Heart right ventricle (tissue), 16 donors: Measurements from ENCODE around the gene SESN2. TPM values are rescaled to one million over a fixed set of nuclear protein-coding genes. Genes with fewer than 3 reads are reported as not detected.
A peak's percentile ranks its signal among the peaks of the same experiment; 100 is the strongest.

Experiments used
- ATAC-seq, 8 donors: fragments of 200-7000 bp; cut with Tn5 transposase; one replicate each; pipeline ENCODE4 v1.9.1; 2020; ENCODE audit warnings: mild to moderate bottlenecking in 8 of 8, moderate library complexity in 8 of 8, moderate number of reproducible peaks in 1 of 8
- DNase-seq, 2 donors: peaks; one replicate each; pipeline ENCODE4 v3.0.0-alpha.2; 2020
- H3K27ac ChIP-seq, 10 donors: fragments of 200-600 bp; sonication (generic) in 2 of 10; one replicate each; pipeline versions ENCODE4 v1.5.0 to v1.8.0; 2020 to 2022; ENCODE audit warnings: mild to moderate bottlenecking in 3 of 10
- H3K27me3 ChIP-seq, 7 donors: fragments of 200-600 bp; one replicate each; pipeline ENCODE4 v1.8.0; 2021 to 2022; ENCODE audit warnings: mild to moderate bottlenecking in 2 of 7
- H3K36me3 ChIP-seq, 9 donors: fragments of 200-600 bp; sonication (generic) in 1 of 9; one replicate each; pipeline versions ENCODE4 v1.5.0 to v1.8.0; 2020 to 2022; ENCODE audit warnings: mild to moderate bottlenecking in 2 of 9
- H3K4me1 ChIP-seq, 9 donors: fragments of 200-600 bp; sonication (generic) in 1 of 9; one replicate each; pipeline versions ENCODE4 v1.5.0 to v1.8.0; 2020 to 2022; ENCODE audit warnings: mild to moderate bottlenecking in 4 of 9
- H3K4me3 ChIP-seq, 10 donors: fragments of 200-600 bp; sonication (generic) in 2 of 10; one replicate each; pipeline versions ENCODE4 v1.5.0 to v1.8.0; 2020 to 2022; ENCODE audit warnings: mild to moderate bottlenecking in 7 of 10, moderate library complexity in 2 of 10
- H3K9me3 ChIP-seq, 11 donors: fragments of 200-600 bp in 10 of 11; sonication (generic) in 2 of 11; one replicate each; pipeline versions ENCODE4 v1.5.0 to v1.8.0; 2013 to 2022; ENCODE audit warnings: mild to moderate bottlenecking in 2 of 11, control low read depth in 1 of 11, moderate library complexity in 1 of 11
- WGBS, 2 donors: extraction: QIAGEN DNeasy Blood & Tissue Kit; methylation state at CpG; one replicate each; pipeline ENCODE4 v1.1.7; 2013; ENCODE audit warnings: inconsistent platforms in 1 of 2; 5-methylcytosine and 5-hydroxymethylcytosine counted together
- intact Hi-C, 10 donors: fragments of 100-400 bp; cut with DNase I; formaldehyde crosslinking; loops; one replicate each; pipeline versions ENCODE4 v1.11.1 to v1.14.2; 2022
- polyA plus RNA-seq, 2 donors: library from polyadenylated mRNA; stranded (reverse); fragments of 200-250 nt; gene quantifications; one replicate each; pipeline ENCODE4 v1.2.3, GENCODE V29; 2013
- total RNA-seq, 10 donors: library from RNA; stranded (reverse); fragmentation: NEBNext Ultra II Directional in 3 of 10; extraction: Animal tissue kit (Norgen Biotek cat#: 25700) in 3 of 10; gene quantifications; one replicate each; pipeline versions ENCODE4 v1.2.1 to v1.2.4, GENCODE V29; 2021 to 2023
- TF ChIP-seq, protein P1 (sequence below), 9 donors: fragments of 200-600 bp; sonication (generic) in 2 of 9; IDR thresholded peaks; one replicate each; pipeline versions ENCODE4 v1.5.0 to v1.8.0; 2021 to 2022; ENCODE audit warnings: antibody characterized with exemption in 9 of 9, mild to moderate bottlenecking in 5 of 9, moderate library complexity in 1 of 9
- donor health status: Arrhythmogenic right ventricular cardiomyopathy.
- donor health status: ischemic (EF 13 %, LVEDD 7.1; RV severe dilation, severe dysfunction).
- donor health status: healthy with polysubstance abuse.
- donor health status: DM: no; HTN: yes; CAD: no.
- donor health status: DM: no; HTN: no; CAD: no.
- donor health status: ischemic (EF 25% LVEDD 6.9; RV normal size, moderate dysfunction).
- donor health status: ischemic (EF 25% LVEDD 5.7; RV mildly dilated, moderate dysfunction).
- donor health status: healthy.
- donor health status: DM: yes; HTN: yes; CAD: no.
- donor health status: Ischemic cardiomyopathy.
- donor health status: ischemic (EF 35%, LVEDD 5.7; RV mildly dilated, moderate dysfunction).
- donor health status: nonischemic (EF 11% LVEDD 7.7; RV severe dilation, severe dysfunction).
- donor health status: DM: yes; HTN: yes; CAD: no.
- donor health status: PGD.
- donor health status: ischemic (EF 29% LVEDD 5.4; RV normal size, mild dysfunction).
- donor health status: nonischemic (EF 23%, LVEDD 6.1; RV moderate dilation, normal function).

The SESN2 gene
- total and polyA plus RNA-seq, 12 donors: 1.9 to 7.9 (median 3.6) TPM

DNA sequence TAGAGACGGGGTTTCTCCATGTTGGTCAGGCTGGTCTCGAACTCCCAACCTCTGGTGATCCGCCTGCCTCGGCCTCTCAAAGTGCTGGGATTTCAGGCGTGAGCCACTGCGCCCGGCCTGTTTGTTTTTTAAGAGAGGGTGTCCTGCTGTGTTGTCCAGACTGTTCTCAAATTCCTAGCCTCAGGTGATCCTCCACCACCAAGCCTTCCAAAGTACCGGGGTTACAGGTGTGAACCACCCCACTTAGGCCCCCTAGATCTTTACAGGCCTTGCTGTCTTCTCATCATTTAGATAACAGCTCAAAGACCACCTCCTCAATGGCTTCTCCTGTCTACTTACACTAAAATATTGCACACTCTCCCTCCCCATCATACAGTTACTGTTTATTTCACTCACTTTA is 6.3 kb downstream of the SESN2 start:
- TF ChIP-seq, protein P1, sequence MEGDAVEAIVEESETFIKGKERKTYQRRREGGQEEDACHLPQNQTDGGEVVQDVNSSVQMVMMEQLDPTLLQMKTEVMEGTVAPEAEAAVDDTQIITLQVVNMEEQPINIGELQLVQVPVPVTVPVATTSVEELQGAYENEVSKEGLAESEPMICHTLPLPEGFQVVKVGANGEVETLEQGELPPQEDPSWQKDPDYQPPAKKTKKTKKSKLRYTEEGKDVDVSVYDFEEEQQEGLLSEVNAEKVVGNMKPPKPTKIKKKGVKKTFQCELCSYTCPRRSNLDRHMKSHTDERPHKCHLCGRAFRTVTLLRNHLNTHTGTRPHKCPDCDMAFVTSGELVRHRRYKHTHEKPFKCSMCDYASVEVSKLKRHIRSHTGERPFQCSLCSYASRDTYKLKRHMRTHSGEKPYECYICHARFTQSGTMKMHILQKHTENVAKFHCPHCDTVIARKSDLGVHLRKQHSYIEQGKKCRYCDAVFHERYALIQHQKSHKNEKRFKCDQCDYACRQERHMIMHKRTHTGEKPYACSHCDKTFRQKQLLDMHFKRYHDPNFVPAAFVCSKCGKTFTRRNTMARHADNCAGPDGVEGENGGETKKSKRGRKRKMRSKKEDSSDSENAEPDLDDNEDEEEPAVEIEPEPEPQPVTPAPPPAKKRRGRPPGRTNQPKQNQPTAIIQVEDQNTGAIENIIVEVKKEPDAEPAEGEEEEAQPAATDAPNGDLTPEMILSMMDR (IDR thresholded peaks at IDR 0.05): no peak
- Histone ChIP-seq H3K27me3 (no peaks in the 10 kb centered on the region), H3K4me1 (peaks cover 3 to 63% (median 29%) of the 10 kb centered on the region in 9 donors), H3K4me3 (no peak overlapping the region), H3K9me3 (no peaks in the 10 kb centered on the region), H3K27ac (no peak overlapping the region), H3K36me3 (peaks cover 0 to 18% (median 0%) of the 10 kb centered on the region in 9 donors)
- intact Hi-C loops: loop anchor here in 2 of 10 donors (10.0 kb wide), 3 partner anchors 59 to 189 kb away; partner anchors contain the start of genes MED18 (in 1 of the 2) and PHACTR4 (in 1 of the 2)
- 88 to 90% methylated on average over 8 of the region's 8 CpGs for WGBS, 2 donors
- DNase-seq (no peak), ATAC-seq (no peak)

GRCh38 chr1:28266920-28267322 is 7.6 kb downstream of the SESN2 start:
- intact Hi-C loops: loop anchor here in 2 of 10 donors (10.0 kb wide), 3 partner anchors 58 to 188 kb away; partner anchors contain the start of genes MED18 (in 1 of the 2) and PHACTR4 (in 1 of the 2)

DNA sequence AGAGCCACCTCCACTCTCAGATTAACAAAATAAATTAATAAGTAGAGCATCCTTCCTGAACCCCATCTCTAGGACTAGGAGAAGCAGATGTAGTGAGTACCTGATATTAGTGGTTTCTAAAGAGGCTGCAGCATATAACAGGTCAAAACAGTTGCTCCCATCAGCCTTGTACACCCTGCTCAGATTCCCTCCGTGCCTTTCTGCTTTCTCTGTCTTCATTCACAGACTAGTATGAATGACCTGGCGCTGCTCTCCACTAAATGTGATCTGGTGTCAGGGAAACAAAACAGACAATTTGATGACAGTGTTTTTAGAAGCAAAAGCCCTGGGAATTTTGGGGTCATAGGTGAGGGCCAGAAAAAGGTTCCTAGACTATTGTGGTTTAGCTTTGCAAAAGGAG is 8.3 kb downstream of the SESN2 start:
- H3K9me3 ChIP-seq: no peaks in the 10 kb centered on the region
- WGBS, 2 donors: 41 to 66% methylated on average over 2 of the region's 2 CpGs
- intact Hi-C loops: loop anchor here in 2 of 10 donors (10.0 kb wide), 3 partner anchors 57 to 187 kb away; partner anchors contain the start of genes MED18 (in 1 of the 2) and PHACTR4 (in 1 of the 2)
- peaks cover 0 to 39% (median 11%) of the 10 kb centered on the region in 9 donors for H3K36me3 ChIP-seq
- H3K27me3 ChIP-seq: no peaks in the 10 kb centered on the region
- peaks cover 3 to 44% (median 21%) of the 10 kb centered on the region in 9 donors for H3K4me1 ChIP-seq
- ATAC-seq (peak in 4 of 8 donors; percentile 43 to 72 (median 62)), DNase-seq (no peak)
- H3K27ac ChIP-seq: peak overlapping the region in 1 of 10 donors; percentile 8
- H3K4me3 ChIP-seq: no peak overlapping the region
- TF ChIP-seq, protein P1 (IDR thresholded peaks at IDR 0.05): no peak

More at GRCh38 chr1:28266920-28267322, 7.6 kb downstream of the SESN2 start:
- peaks cover 3 to 50% (median 21%) of the 10 kb centered on the region in 9 donors for H3K4me1 ChIP-seq
- no peaks in the 10 kb centered on the region for H3K9me3 ChIP-seq
- WGBS, 2 donors: 45 to 49% methylated on average over 5 of the region's 5 CpGs
- no peaks in the 10 kb centered on the region for H3K27me3 ChIP-seq
- TF ChIP-seq, protein P1 (IDR thresholded peaks at IDR 0.05): no peak
- no peak overlapping the region for H3K4me3 ChIP-seq
- no peak for DNase-seq
- peaks cover 0 to 32% (median 4%) of the 10 kb centered on the region in 9 donors for H3K36me3 ChIP-seq
- peak overlapping the region in 3 of 10 donors; percentile 1 to 15 (median 8) for H3K27ac ChIP-seq
- peak in 5 of 8 donors; percentile 5 to 62 (median 47) for ATAC-seq

DNA sequence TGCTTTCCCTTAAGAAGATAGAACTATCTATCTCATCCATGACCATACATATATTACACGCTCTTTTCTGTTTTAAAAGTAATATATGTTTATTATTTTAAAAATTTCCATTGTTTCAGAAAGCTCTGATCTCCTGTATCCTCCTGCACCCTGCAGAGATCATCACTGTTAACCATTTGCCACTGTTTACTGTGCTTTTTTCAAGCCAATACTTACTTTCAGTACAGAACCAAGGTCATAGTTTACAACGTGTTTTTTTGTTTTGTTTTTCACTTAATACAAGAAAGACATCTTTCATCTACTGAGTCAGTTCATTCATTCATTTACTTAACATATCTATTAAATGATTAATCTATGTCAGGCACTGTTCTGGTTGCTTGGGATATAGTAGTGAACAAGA is 10.2 kb downstream of the SESN2 start:
- ATAC-seq: no peak

More for the DNA sequence above, 10.2 kb downstream of the SESN2 start:
- intact Hi-C loops: loop anchor here in 2 of 10 donors (10.0 kb wide), 3 partner anchors 55 to 185 kb away; partner anchors contain the start of genes MED18 (in 1 of the 2) and PHACTR4 (in 1 of the 2)
- no peak overlapping the region for H3K4me3 ChIP-seq
- no peak overlapping the region for H3K27ac ChIP-seq
- no peaks in the 10 kb centered on the region for H3K27me3 ChIP-seq
- peaks cover 0 to 58% (median 22%) of the 10 kb centered on the region in 9 donors for H3K36me3 ChIP-seq
- no peak for DNase-seq
- no peaks in the 10 kb centered on the region for H3K9me3 ChIP-seq
- 79 to 81% methylated on average over 2 of the region's 2 CpGs for WGBS, 2 donors
- H3K4me1 ChIP-seq: peaks cover 3 to 29% (median 21%) of the 10 kb centered on the region in 9 donors
- TF ChIP-seq, protein P1 (IDR thresholded peaks at IDR 0.05): no peak
